ENCODE data around the gene SAXO1.

SAXO1 gene

DNA sequence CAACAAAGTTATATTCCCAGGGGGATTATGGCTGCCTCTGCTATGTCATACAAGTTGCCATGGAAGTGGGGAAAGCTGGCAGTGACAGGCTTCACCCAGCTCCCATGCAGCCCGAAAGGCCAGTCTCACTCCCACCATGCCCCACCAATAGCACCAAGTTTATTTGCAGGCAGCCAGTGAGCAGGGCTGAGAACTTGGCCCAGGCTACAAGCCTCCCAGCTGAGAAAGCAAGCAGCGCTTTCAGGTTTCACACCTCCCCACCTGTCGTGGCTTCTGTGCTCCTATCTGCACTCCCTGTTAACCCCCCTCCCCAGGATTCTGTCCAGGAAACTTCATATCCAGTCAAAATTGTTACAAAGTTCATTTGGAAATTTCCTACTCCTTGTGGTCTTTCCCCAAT, 155.0 kb downstream of the SAXO1 start:
- no peak for DNase-seq (ENCODE audit: low read depth in 4 of 4, low spot score in 1 of 4)

Data from stimulated activated CD4-positive, alpha-beta T cell treated with anti-CD3 and anti-CD28 coated beads, Interleukin-1b, Interleukin-23, amount 100 ng/mL, for 24 hours (primary cell).